ENCODE measurements around the gene FNBP1L.

FNBP1L gene

DNA sequence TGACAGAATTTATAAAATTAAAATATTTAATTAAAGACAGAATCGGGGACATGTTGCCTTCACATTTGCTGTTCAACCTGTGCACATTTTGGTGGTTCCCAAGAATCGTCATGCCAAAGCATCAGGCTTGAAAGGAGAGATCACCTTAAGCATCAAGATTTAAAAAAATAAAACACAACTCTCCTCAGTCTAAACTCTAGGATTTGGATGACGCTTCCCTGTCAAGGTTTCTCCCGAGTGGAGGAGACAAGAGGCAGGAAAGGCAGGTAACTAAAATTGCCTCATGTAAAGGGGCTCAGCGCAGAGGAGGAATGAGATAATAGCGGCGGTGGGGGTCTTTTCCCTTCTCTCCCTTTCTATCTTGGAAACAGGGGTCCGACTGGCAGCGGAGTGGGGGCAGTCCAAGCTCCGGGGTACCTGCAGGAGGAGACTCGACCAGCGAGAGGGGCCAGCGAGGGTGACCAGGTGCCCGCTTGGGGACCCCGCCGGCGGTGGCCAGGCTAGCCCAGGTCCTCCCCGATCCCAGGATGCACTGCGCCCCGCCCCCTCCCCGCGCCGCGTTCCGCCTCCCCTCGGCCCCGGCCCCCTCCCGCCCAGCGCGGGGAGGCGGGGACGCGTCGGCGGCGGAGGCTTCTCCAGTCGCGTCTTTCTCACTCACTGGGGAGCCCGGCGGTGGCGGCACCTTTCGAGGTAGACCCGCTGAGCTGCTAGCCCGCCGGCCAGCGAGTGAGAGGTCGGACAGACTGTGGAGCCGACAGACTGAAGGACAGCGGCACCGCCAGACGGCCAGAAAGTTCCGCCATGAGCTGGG is at the start of gene FNBP1L:
Gene FNBP1L (plus strand): TSS at position 638 of the 811 bp plus-strand sequence. CDS start 164 bp downstream, at position 802.
- no peak for DNase-seq (ENCODE audit: low read depth, low spot score)

- DNase-seq (ENCODE audit: low read depth, low spot score): no peak
Measured at GRCh38 chr1:93399781-93400180, 48.1 kb upstream of the FNBP1L start.

GRCh38 chr1:93408203-93408602 is 39.7 kb upstream of the FNBP1L start:
- no peak for DNase-seq (ENCODE audit: low read depth, low spot score)

- peak; percentile 68 for DNase-seq (ENCODE audit: low read depth, low spot score)
Measured at GRCh38 chr1:93411000-93411399, 36.9 kb upstream of the FNBP1L start.

- DNase-seq (ENCODE audit: low read depth, low spot score): no peak
Measured at GRCh38 chr1:93414749-93415148, 33.2 kb upstream of the FNBP1L start.

DNA sequence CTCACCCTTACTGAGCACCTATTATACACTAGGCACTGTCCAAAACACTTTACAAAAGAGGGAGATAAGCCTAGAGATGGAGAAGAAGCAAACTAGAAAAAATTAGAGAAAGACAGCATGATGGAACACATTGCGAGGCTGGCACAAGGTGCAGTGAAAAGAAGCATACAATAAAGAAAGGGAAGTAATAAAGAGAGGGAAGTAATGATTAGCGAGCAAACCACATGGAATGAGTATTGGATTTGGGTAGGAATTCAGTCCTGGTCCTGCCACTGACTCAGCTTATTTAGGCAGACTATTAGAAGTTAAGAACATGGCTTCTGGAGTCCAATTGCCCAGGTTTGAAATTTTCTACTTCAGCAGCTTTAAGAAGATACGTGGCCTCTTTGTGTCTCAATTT is 32.6 kb upstream of the FNBP1L start:
- DNase-seq (ENCODE audit: low read depth, low spot score): no peak

GRCh38 chr1:93416183-93416582 is 31.7 kb upstream of the FNBP1L start:
- DNase-seq (ENCODE audit: low read depth, low spot score): no peak

- no peak for DNase-seq (ENCODE audit: low read depth, low spot score)
Measured at GRCh38 chr1:93419344-93419743, 28.6 kb upstream of the FNBP1L start.

GRCh38 chr1:93420400-93420799 is 27.5 kb upstream of the FNBP1L start:
- DNase-seq (ENCODE audit: low read depth, low spot score): no peak

DNA sequence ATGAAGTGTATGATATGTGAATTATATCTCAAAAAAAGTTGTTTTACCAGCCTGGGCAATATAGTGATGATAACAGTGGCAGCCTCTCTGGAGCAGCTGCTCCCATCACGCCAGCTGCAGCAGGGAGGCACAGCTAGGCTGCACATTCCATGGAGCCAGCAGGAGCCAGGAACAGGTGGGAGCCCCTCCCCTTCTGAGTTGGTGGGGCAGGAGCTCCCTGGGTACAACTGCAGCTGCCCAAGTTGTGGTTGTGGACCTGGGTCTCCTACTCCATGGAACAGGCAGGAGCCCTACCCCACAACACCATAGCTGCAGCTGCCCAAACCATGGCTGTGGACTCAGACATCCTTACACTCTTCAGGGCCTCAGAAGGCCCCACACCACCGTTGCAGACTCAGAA is 21.7 kb upstream of the FNBP1L start:
- DNase-seq (ENCODE audit: low read depth, low spot score): no peak

- no peak for DNase-seq (ENCODE audit: low read depth, low spot score)
Measured at GRCh38 chr1:93427656-93428055, 20.3 kb upstream of the FNBP1L start.

DNA sequence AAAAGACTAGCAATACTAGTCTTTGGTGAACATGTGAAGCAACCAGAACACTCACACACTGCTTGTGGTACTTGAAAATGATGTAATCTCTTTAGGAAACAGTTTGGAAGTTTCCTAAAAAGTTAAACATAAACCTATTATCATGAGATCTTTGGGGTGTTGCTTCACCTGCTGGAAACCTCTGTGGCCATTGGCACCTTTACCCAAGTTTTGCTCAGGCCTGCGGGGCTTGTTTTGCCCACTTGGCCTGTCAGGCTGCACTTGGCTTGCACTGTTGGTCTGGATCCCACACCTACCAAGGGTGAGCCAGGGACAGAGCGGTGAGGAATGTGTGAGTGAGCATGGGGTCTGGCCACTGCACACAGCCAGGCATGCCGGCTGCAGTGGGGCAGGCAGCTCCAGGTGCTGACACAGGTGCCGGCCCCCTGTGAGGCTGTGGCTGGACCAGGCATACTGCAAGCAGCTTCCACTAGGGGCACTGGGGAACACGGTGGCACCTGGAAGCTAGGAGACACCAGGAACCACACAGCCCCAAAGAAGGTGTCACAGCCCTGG is 14.4 kb upstream of the FNBP1L start:
- DNase-seq (ENCODE audit: low read depth, low spot score): no peak

DNA sequence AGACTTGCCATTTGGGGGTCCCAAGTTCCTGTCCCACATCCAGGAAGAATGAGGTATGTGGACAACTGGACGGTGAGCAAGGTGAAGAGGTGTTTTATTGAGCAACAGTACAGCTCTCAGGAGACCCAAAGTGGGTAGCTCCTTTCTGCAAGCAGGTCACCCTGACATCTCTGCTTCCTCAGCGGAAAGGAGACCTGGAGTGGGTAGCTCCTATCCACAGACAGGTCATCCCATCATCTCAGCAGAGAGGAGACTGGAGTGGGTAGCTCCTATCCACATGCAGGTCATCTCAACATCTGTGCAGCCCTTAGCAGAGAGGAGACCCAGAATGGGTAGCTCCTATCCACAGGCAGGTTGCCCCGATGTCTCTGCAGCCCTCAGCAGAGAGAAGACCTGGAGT is 13.8 kb upstream of the FNBP1L start:
- no peak for DNase-seq (ENCODE audit: low read depth, low spot score)

- DNase-seq (ENCODE audit: low read depth, low spot score): no peak
Measured at GRCh38 chr1:93434987-93435386, 12.9 kb upstream of the FNBP1L start.

DNA sequence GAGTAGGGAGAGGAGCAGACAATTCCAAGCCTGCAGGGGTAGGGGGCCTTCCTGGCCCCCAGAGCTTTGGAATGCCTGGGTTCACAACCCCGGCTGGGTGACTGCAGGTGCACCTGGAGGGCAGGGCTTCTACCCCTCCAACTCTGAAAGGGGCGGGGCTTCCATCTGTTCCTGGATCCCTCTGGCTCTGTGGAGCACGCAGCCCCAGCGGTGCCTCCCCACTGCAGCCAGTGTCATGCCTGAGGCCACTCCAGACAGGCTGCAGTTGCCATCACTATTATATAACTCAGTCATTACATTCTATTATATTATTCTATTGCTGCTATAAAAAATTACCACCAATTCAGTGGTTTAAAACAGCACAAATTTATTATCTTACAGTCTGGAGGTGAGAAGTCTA is 12.5 kb upstream of the FNBP1L start:
- no peak for DNase-seq (ENCODE audit: low read depth, low spot score)

DNA sequence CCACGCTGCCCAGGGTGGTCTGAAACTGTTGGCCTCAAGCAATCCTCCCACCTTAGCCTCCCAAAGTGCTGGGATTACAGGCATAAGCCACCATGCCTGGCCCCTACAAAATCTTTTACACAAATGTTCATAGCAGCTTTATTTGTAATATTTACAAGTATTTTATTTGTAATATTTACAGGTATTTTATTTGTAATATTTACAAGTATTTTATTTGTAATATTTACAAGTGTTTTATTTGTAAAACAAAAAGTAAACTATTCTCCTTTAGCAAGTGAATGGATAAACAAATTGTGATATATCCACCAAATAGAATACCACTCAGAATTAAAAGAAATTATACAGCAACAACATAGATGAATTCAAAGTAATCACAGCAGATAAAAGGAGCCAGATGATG is 11.4 kb upstream of the FNBP1L start:
- DNase-seq (ENCODE audit: low read depth, low spot score): no peak

- no peak for DNase-seq (ENCODE audit: low read depth, low spot score)
Measured at GRCh38 chr1:93437976-93438605, 9.8 kb upstream of the FNBP1L start.

DNA sequence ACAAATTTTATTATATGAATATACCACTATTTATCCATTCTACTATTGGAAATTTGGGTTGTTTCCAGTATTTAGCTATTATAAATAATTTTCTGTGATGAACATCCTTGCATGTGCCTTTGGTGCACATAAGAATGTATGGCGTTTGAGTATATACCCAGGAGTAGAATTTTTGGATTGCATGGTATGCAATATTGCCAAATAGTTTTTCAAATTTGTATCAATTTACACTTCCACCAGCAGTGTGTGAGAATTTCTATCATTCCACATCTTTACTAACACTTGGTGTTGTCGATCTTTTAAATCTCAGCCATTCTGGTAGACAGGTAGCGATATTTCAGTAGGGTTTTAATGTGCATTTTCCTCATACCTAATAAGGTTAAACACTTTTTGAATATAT is 9.2 kb upstream of the FNBP1L start:
- DNase-seq (ENCODE audit: low read depth, low spot score): no peak

- DNase-seq (ENCODE audit: low read depth, low spot score): no peak
Measured at GRCh38 chr1:93440272-93440671, 7.6 kb upstream of the FNBP1L start.

GRCh38 chr1:93440706-93441105 is 7.2 kb upstream of the FNBP1L start:
- DNase-seq (ENCODE audit: low read depth, low spot score): no peak

GRCh38 chr1:93441589-93441988 is 6.3 kb upstream of the FNBP1L start:
- DNase-seq (ENCODE audit: low read depth, low spot score): no peak

DNA sequence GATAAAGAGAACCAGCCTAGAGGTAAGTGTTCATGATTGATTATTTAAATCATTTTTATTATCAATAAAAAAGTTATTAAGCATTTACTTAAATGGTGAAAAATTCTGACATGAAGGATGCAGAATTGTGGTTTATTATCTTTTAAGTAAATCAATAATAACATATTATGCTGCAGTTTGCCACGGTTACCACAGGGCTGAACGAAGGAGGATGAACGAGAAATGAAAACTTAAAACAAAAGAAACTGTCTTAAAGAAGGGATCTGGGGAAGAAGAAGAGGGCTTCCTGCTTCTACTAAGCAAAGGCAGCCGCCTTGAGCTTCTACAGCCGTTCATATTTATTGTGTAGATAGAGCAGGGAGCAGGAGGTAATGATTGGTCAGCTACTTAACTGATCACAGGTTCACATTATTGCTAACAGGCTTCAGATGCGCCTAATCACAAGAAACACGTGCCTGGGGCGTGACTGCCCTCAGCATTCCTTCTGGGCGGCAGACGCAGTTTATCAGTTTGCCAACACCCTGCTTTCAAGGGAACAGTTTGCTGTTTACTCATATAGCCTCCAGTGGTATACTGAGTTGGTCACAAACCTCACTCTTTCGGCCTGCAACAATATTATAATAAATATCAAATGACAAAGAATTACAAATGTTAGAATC is 5.8 kb upstream of the FNBP1L start:
- no peak for DNase-seq (ENCODE audit: low read depth, low spot score)
